Stimulated activated CD4-positive, alpha-beta T cell treated with anti-CD3 and anti-CD28 coated beads, TNF-alpha, amount 100 ng/mL, for 4 hours (primary cell): ENCODE measurements around the gene COL26A1.

Experiments used
- DNase-seq, 3 experiments: peaks; one replicate each; pipeline ENCODE4 v3.0.0-alpha.2; 2020; ENCODE audit warnings: low read depth in 3 of 3

COL26A1 gene

GRCh38 chr7:101370836-101371235 lies 8.2 kb downstream of the COL26A1 start:
- DNase-seq: no peak

GRCh38 chr7:101373812-101374614 lies 11.3 kb downstream of the COL26A1 start:
- no peak for DNase-seq

GRCh38 chr7:101374990-101375389 lies 12.3 kb downstream of the COL26A1 start:
- no peak for DNase-seq

- DNase-seq: no peak
Measured at GRCh38 chr7:101376601-101377000, 13.9 kb downstream of the COL26A1 start.

DNA sequence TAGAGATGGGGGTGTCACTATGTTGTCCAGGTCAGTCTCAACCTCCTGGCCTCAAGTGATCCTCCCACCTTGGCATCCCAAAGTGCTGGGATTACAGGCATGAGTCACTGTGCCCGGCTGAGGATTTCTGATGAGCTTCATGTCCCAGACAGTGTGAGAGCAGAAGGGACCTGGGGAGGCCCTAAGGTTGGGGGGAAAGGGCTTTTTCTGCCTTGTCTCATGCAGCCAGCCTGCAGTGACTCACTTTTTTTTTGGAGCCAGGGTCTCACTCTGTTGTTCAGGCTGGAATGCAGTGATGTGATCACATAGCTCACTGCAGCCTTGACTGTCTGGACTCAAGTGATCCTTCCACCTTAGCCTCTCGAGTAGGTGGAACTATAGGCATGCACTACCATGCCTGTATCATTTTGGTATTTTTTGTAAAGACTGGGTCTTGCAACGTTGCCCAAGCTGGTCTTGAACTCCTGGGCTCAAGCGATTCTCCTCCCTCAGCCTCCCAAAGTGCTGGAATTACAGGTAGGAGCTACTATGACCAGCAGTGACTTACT lies 14.6 kb downstream of the COL26A1 start:
- DNase-seq: no peak

GRCh38 chr7:101378751-101379174 lies 16.1 kb downstream of the COL26A1 start:
- DNase-seq: no peak

GRCh38 chr7:101379302-101379701 lies 16.6 kb downstream of the COL26A1 start:
- no peak for DNase-seq

- DNase-seq: no peak
Measured at GRCh38 chr7:101381549-101382111, 19.0 kb downstream of the COL26A1 start.

GRCh38 chr7:101382937-101383336 lies 20.3 kb downstream of the COL26A1 start:
- DNase-seq: no peak

DNA sequence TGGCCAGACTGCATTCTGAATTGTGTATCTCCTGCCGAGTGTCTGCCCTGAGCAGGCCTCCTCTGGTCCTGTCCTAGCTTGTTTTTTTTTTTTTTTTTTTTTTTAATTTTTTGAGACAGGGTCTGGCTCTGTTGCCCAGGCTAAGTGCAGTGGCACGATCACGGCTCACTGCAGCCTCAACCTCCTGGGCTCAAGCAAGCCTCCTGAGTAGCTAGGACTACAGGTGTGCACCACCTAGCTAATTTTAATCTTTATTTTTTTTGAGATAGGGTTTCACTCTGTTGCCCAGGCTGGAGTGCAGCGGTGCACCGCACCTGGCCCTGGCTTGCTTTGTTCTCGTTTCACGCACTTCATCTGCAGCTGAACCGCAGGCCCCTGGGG lies 23.5 kb downstream of the COL26A1 start:
- DNase-seq: no peak

DNA sequence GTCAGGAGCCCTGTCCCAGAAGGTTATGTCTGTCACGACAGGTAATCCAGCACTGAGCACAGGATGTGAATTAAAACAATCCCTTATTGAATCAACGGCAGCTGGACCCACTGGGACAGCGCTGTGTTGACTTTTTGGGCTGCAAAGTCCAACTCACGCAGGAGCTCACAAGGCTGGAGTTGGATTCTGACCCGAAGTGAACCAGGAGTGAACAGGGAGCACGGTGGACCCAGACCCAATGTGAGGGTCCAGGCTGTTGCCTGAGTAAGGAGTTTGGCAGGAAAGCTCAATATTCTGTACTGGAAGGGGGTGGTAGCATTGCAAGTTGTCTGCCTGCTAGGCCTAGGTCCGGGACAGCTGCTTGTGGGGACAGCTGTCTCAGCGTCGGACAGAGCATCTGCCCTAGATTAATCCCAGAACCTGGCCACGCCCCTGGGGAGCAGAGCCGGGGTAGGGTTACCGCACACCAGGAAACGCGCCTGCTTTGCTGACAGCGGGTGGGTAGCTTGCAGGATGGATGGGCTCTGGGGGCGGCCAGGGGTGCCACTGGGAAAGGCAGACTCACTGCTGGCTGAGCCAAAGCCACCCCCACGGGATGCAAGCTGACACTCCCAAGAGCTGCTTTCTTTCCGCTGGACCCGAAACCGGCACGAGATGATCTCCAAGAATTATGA lies 24.0 kb downstream of the COL26A1 start:
- DNase-seq: no peak

GRCh38 chr7:101390901-101391301 lies 28.2 kb downstream of the COL26A1 start:
- DNase-seq: no peak

DNA sequence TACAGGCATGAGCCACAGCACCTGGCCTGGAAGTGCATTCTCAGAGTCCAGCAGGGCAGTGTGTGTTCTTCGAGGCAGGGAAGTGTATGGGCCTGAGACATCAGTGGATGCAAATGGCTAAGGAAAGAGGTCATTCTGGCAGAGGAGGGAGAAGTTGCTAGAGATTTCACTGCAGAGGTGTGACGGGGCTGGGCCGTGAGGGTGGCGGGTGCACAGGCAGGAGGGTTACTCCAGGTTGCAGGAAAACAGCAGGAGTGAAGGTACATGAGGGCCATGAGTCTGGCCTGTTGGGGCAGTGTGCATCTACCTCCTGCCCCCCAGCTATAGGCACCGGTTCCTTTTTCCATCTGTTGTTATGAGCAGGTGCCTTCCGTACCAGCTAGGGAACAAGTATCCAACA lies 29.3 kb downstream of the COL26A1 start:
- DNase-seq: no peak

- DNase-seq: no peak
Measured at GRCh38 chr7:101393865-101394264, 31.2 kb downstream of the COL26A1 start.

- no peak for DNase-seq
Measured at GRCh38 chr7:101395376-101395775, 32.7 kb downstream of the COL26A1 start.

DNA sequence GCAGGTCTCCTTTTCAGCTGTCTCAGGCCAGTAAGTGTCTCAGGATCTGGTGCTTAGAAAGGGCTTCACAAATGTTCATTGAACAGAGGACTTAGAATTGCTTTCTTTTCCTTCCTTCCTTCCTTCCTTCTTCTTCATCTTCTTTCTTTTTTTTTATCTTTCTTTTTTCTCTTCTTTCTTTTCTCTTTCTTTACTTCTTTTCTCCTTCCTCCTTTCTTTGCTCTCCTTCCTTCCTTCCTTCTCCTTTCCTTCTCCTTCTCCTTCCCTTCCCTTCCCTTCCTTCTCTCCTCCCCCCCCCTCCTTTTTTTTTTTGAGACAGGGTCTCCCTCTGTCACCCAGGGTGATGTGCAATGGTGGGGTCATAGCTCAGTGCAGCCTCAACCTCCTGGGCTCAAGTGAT lies 34.6 kb downstream of the COL26A1 start:
- DNase-seq: no peak

DNA sequence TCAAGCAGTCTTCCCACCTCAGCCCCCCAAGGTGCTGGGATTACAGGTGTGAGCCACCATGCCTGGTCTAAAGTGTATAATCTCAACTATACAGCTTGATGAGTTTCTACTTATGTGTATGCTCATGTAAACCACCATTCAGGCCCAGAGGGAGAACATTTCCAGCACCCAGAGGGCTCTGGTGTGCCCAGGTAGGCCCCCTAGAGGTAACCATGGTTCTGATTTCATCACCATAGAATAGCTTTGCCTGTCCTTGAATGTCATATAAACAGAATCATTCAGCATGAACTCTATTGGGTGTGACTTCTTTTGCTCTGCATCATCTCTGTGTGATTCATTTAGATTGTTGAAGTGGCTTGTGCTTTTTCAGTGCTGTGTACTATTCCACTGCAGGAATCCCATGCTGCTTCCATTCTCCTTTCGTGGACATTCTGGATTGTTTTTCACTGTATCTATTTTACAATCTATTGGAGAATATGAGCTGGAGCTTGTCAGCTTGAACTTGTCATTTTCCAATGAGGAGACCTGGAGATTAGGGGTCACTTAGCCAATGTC lies 35.2 kb downstream of the COL26A1 start:
- no peak for DNase-seq

DNA sequence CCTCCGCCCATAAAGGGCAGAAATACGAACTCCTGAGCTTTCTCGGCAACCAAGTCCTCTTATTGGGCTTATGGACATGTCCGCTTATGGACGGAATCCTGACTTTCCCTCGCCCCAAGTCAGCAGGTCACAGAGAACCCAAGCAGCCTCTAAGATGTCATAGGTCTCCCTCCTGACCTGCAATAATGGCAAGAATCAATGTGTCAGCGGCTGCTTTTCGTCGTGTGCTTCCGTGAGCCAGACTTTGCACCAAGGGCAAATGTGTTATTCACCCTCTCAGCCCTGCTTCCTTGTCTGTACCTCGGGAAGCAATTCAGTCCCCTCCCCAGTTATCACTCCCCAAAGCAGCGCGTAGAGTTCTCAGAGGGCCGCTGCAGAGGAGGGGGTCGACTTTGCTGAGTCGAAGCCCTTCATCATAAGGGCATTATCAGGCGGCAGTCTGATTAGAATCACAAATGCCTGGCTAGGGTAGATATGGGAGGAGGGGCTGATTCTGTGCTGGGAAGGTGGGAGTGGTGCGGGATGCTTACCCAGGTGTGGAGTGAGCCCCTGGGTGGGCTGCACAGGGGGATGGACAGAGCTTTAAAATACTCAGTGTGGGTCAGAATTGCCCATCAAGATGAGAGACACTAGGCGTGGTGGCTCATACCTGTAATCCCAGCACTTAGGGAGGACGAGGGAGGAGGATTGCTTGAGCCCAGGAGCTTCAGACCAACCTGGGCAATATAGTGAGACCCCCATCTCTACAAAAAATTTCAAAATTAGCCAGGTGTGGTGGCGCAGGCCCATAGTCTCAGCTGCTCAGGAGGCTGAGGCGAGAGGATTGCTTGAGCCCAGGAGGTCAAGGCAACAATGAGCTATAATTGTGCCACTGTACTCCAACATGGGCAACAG lies 36.0 kb downstream of the COL26A1 start:
- DNase-seq: no peak

DNA sequence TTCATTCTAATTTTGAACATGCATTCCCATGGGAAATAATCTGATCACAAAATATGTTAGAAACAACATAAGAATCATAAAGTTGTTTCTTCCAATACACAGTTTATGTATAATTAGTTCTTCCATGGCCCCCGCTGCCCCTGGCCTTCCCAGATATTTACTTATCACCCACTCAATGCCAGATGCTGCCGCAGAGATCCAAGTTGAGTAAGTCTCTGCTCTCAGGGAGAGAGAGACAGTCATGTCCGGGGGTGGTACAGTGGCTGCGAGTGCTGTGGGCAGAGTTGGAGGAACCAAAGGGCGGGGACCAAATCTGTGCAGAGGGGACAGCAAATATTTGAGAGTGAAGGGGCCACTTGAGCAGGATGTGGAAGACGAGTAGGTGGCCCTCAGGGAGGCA lies 37.1 kb downstream of the COL26A1 start:
- DNase-seq: no peak

DNA sequence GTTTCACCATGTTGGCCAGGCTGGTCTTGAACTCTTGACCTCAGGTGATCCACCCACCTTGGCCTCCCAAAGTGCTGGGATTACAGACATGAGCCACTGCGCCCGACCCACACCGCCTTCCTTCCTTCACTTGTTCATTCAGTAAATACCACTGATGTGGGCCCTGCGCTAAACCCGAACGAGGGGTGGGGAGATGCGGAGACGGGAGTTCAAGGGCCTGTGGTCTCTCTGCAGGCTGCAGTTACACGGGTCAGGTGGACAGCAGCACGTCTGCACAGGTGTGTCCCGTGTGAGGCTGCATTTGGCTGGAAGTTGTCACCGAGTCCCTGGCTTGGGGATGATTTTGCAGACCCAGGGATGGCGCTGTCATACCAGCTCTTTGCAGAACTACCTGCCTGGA lies 38.1 kb downstream of the COL26A1 start:
- DNase-seq: no peak

DNA sequence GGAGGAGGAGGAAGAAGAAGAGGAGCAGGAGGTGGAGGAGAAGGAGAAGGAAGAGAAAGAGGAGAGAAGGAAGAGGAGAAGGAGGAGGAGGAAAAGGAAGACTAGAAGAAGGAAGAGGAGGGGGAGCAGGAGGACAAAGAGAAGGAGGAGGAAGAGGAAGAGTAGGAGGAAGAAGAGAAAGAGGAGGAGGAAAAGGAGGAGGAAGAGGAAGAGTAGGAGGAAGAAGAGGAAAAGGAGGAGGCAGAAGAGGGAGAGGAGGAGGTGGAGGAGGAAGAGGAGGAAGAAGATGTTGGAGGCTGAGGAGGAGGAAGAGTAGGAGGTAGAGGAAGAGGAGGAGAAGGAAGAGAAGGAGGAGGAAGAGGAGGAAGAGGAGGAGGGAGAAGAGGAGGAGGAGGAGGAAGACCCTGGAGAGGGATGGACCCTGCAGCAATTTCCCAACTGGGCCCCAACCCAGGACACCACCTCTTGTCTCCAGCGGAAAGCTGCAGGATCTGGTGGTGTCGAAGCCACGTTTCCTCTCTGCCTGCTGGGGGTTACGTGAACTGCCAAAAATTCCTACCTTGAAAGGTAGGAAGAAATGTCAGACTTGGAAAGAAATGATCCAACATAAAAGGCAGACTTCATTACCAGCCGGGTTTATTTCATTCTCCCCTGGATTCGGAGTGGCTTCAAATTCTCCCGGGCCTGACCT lies 38.9 kb downstream of the COL26A1 start:
- DNase-seq: no peak
